IPS-18c (cell line): Measurements from ENCODE around the gene KRT84.

ENCODE experiments used
- H3K4me3 ChIP-seq: 2 replicates; pipeline ENCODE4 v1.7.0; 2013; ENCODE audit warnings: low read depth, mild to moderate bottlenecking, low read length, moderate library complexity; ENCODE audit not compliant: insufficient read depth
- H3K9me3 ChIP-seq: one replicate; pipeline ENCODE4 v1.6.1; 2013; ENCODE audit warnings: mild to moderate bottlenecking, low read length, moderate library complexity; ENCODE audit not compliant: control insufficient read depth, insufficient read depth

The KRT84 gene

DNA sequence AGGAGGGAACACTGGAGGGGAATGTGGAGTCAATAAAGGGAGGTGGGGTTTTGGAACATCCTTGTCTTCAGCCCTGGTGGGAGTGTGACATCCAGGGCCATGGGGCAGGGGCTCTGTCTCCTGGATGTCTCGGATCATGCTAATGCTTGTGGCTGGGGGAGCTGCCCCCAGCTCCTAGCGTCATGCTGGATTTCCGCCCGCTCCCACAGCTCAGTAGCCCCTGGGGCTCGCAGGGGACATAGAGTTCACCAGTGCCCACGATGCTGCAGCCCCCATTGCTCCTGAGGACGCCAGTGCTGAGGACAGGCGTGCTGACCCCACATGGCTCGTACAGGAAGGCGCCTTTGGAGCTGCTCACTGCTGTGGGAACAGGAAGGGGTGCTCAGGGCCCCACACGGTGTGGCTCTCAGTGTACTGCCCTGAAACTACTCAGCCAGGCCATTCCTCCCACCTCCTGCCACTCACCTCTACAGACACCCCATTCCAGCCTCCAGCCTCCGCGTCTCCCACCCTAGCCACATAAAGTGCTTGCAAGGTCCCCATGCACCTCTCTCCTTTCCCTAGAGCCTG, 9.5 kb upstream of the KRT84 start:
- H3K4me3 ChIP-seq: no peak overlapping the region

DNA sequence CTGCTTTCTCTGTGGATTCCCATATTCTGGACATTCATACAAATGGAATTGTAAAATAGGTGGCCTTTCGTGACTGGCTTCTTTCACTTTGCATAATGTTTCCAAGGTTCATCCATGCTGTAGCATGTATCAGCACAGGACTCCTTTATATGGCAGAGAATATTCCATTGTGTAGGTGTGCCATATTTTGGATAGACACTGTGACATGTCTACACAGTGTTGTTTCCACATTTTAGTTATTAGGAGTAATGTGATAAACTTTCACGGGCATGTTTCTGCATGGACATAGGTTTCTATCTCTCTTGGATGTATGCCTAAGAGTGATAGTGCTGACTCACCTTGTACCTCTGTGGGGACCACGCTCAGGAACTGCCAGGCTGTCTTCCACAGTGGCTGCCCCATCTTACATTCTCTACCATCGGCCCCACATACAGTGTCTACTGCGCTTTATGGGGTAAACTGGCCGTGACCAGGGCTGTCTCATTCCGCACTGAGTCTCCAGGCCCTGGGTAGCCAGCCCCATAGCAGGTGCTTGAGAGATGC, 7.1 kb upstream of the KRT84 start:
- no peak overlapping the region for H3K4me3 ChIP-seq
- H3K9me3 ChIP-seq: no peaks in the 10 kb centered on the region

More for the DNA sequence above, 9.5 kb upstream of the KRT84 start:
- H3K9me3 ChIP-seq: no peaks in the 10 kb centered on the region

DNA sequence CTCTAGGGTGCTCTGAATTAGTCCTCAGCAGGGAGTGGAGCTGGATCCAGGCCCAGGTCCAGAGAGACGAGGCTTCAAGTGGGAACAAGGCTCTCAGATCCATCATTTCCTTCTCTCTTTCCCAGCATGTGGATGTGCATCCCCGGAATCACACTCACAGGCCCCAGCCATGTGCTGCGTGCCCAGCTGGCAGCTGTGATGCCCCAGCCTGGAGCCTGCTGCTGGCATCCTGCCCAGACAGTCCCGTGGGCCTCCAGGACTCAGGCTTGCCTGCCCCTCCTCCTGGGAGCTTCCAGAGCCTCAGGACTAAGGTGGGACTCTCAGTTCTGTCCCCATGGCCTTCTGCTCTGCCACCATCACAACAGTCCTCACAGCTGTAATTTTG, 6.2 kb upstream of the KRT84 start:
- no peak overlapping the region for H3K4me3 ChIP-seq

GRCh38 chr12:52390739-52391617, 5.5 kb upstream of the KRT84 start:
- Histone ChIP-seq H3K9me3 (no peaks in the 10 kb centered on the region), H3K4me3 (no peak overlapping the region)

More for the DNA sequence above, 6.2 kb upstream of the KRT84 start:
- no peaks in the 10 kb centered on the region for H3K9me3 ChIP-seq

DNA sequence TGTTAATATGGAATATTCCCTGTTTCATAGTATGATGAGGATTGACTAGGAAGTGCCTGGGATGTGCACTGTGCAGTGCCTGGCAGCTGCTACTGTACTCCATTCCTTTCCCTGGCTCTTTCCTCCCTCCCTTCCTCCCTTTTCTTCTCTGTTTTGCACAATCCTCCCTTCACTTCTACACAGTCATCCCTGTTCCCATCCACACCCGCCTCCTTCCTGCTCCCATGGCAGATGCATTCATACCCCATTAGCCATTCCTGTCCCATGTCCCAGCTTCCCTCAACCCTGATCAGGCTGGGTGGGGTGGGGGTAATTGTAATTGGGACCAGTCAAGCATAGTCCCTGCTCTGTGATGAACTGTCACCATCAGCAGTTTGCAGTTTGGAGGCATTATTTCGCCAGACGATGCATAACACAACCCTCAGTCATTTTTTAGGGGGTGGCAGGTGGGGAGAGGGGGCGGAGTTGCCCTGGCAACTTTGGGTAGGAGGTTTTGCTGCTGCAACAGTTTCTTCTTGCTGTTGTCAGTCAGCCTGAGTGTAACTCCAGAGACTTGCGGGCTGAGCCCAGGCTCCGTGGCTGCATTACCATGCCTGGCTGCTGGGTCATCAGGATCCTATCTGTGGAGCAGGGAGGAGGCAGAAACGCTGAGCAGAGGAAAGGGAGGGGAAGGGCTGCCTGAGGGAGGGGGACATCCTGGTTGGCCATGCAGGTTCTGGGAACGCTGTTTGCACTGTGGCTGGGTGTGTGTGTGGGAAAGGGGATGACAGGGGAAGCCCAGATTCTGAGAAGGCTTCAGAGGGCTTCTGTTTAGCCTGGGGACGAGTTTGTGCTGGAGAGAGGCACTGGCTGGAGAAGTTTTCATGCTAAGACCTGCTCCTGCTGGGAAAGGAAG, 4.1 kb upstream of the KRT84 start:
- no peaks in the 10 kb centered on the region for H3K9me3 ChIP-seq
- no peak overlapping the region for H3K4me3 ChIP-seq

DNA sequence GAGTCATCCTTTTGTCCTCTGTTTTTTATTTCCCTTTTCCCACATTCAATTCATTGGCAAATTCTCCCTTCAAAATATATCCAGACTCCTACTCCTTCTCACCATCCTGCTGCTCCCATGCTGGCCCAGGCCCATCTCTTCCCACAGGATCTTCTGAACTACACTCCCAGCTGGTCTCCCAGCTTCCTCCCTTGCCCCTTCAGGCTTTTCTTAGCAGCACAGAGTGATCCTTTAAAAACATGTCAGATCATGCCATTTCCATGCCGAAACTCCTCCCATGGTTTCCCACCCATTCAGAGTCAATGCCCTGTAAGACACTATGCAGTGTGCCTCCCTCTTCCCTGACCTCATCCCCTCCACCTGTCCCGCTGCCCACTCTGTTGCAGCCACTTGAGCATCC, 2.4 kb upstream of the KRT84 start:
- Histone ChIP-seq H3K4me3 (no peak overlapping the region), H3K9me3 (no peaks in the 10 kb centered on the region)

DNA sequence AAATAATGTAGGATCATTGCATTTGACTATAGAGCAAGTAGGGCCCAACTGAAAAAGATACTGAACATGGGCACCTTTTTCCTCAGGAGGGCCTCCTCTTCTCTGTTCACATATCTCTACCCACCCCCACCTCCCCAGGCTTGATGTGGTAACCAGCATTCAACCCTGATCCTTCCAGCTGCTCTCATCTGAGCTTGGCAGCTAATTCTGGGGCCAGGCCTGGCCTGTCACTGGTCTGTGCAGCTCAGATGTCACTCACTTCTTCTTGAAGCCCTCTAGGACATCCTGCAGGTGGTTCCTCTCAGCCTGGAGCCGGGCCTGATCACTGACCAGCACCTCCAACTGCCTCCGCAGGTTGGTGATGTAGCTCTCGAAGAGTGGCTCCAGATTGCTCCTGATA, 2.1 kb downstream of the KRT84 start:
- Histone ChIP-seq H3K9me3 (no peaks in the 10 kb centered on the region), H3K4me3 (no peak overlapping the region)

- no peaks in the 10 kb centered on the region for H3K9me3 ChIP-seq
- no peak overlapping the region for H3K4me3 ChIP-seq
Observed at GRCh38 chr12:52382854-52383253, 2.6 kb downstream of the KRT84 start.

DNA sequence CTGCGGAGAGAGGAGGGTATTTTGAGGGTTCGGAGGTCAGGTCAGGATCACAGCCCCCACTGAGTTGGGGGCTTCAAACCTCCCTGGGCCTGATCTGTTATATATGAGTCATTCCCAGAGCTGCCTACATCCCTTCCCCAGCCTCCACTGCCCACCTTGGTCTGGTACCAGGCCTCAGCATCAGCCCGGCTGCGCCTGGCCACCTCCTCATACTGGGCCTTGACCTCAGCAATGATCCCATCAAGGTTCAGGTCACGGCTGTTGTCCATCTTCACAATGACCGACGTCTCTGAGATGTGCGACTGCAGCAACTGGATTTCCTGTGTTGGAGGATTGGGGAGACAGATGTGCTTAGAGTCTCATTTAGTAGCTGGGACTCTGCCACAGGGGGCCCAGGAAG, 4.2 kb downstream of the KRT84 start:
- H3K4me3 ChIP-seq: no peak overlapping the region

GRCh38 chr12:52380271-52380694, 5.2 kb downstream of the KRT84 start:
- Histone ChIP-seq H3K4me3 (no peak overlapping the region), H3K9me3 (no peaks in the 10 kb centered on the region)

More for the DNA sequence above, 4.2 kb downstream of the KRT84 start:
- H3K9me3 ChIP-seq: no peaks in the 10 kb centered on the region

- no peaks in the 10 kb centered on the region for H3K9me3 ChIP-seq
Observed at GRCh38 chr12:52379536-52379935, 5.9 kb downstream of the KRT84 start.

DNA sequence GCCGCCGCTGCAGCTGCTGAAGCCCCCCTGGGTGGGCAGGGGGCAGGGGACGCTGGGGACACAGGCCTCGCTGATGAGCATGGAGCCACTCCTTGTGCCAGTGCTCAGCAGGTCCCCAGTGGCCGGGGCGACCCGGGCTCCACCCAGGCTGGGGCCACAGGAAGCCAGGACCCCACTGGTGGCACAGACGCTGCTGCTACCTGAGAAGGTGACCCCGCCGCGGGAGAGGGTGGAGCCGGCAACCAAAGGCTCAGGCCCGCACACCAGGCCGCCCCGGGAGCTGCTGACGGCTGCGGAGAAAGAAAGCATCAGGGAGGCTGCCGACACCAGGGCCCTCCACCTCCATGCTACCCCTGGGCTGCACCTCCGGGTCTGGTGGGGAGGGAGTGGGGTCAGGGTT, 7.4 kb downstream of the KRT84 start:
- H3K9me3 ChIP-seq: no peaks in the 10 kb centered on the region
- no peak overlapping the region for H3K4me3 ChIP-seq

More at GRCh38 chr12:52379536-52379935, 5.9 kb downstream of the KRT84 start:
- H3K4me3 ChIP-seq: no peak overlapping the region

DNA sequence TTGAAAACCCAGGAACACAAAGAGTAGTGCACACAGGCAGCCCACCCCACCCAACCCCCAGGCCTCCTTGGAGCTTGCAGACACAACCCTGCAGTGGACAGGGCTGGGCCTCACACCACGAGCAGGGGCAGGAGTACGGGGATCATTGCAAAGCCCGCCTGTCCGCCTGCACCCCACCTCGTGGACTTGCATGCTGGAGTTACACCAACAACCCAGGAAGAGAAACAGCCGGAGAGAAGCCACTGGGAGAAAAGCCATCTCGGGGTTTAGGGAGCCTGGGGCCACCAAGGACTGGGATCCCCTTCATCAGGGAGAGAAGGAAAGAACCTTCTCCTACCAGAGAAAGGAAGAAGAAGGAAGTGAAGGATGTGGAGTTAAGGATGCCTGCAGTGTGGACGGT, 8.2 kb downstream of the KRT84 start:
- Histone ChIP-seq H3K9me3 (no peaks in the 10 kb centered on the region), H3K4me3 (no peak overlapping the region)

DNA sequence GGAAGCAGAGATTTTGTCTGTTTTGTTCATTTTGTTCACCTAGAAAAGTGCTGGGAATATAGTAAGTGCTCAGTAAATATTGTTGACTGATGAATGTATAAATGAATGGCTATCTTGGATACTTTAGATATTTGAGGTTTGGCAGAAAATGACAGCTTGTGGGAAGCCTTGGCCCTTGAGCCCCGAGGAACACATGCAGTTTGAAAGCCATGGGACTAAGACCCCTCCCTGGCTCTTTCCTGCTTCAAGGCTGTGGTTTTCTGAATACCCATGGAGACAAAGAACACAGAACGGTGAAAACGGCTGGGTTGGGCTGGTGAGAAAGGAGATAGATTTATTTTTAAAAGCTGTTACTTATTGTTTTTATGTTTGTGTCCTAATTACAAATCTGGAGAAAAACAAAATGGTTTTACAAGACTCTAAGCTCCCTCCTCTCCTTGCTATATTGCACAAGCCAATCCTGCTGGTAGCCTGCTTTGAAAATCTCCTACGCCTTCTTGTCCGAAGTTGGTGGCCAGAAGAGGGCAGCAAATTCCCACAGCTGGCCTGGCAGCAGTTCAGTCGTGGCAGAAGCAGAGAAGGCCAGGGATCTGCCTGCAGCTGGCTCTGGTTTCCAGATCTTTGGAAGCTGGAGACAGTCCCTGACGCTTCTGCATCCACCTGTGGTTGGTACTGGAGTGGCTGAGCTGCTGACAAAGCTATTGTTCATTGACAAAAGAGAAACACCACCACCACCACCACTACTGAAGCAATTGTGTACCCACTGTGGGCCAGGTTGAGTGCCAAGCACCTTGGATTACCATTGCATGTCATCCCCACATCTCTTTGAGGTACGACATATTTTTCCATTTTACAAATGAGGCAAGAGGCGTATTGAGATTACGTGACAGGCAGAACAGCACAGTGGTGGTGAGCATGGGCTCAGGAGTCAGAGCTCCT, 13.0 kb downstream of the KRT84 start:
- H3K9me3 ChIP-seq: no peaks in the 10 kb centered on the region
- H3K4me3 ChIP-seq: no peak overlapping the region

DNA sequence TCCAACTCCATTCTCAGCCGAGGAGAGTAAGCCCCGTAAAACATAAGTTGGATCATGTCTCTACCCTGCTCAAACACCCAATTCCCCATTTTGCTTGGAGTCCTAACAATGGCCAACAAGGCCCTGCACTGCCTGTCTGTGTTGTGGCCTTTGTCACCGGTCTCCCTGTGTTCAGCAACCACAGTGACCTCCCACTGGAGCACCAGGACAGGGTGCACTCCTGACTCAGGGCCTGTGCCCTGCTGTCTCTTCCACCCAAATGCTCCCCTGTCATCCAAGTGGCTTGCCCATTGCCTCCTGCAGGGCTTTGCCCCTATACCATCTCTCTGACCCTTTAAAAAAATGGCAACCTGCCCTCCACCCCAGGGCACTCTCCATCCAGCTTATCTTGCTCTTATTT, 13.7 kb downstream of the KRT84 start:
- Histone ChIP-seq H3K4me3 (no peak overlapping the region), H3K9me3 (no peaks in the 10 kb centered on the region)

DNA sequence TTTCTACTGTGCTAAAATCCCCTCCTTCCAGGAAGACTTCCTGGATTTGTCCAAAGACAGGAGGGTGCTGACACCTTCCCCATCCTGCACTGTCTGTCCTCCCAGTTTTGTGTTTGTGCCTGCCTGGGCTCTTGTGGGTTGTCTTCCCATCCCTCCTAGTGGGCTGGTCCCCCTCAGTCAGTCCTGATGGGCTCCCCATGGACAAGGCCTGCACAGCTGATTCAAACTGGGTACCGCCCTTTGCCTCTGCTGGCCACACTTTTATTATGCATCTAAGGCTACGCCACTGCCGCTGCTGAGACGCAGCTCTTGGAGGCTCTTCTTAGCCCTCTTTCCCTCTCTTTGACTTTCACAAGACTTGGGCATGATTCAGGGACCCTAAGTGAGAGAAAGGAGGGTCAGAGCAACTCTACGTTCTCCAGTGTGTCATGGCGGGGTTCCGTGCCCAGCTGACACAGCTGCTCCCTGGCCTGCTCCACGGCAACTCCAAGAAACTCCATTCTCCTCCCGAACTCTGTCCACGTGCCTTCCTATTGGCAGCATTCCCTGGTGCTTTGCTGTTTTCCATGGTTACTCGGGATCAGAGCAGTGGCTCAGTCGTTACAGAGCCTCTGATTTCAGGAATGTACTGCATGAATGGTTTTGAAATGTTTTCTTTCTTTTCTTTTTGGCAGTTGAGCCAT, 14.4 kb downstream of the KRT84 start:
- H3K4me3 ChIP-seq: no peak overlapping the region
- no peaks in the 10 kb centered on the region for H3K9me3 ChIP-seq
